Cardiac muscle cell (in vitro differentiated cells and primary cell): ENCODE data around the gene HSF5. TPM values are rescaled to one million over a fixed set of nuclear protein-coding genes. Genes with fewer than 3 reads are reported as not detected.

Source experiments
- DNase-seq, 2 donors: peaks; one replicate each; pipeline versions ENCODE4 v3.0.0 to v3.0.0-alpha.2; 2010 to 2017; ENCODE audit warnings: low read depth in 1 of 2, low spot score in 1 of 2
- H3K27ac ChIP-seq: fragments of 200-600 bp; sonication (generic); 2 replicates; pipeline ENCODE4 v1.5.1; 2016
- H3K27me3 ChIP-seq: fragments of 200-600 bp; sonication (generic); 2 replicates; pipeline ENCODE4 v1.6.0; 2016; ENCODE audit warnings: control low read depth
- H3K36me3 ChIP-seq: fragments of 200-600 bp; sonication (generic); 2 replicates; pipeline ENCODE4 v1.5.1; 2016; ENCODE audit warnings: control low read depth
- H3K4me1 ChIP-seq: fragments of 200-600 bp; sonication (generic); 2 replicates; pipeline ENCODE4 v1.8.1; 2017; ENCODE audit warnings: low read depth, mild to moderate bottlenecking, mixed run types
- H3K4me3 ChIP-seq: fragments of 200-600 bp; sonication (generic); 2 replicates; pipeline ENCODE4 v1.5.1; 2016; ENCODE audit warnings: mild to moderate bottlenecking
- H3K9me3 ChIP-seq: fragments of 200-600 bp; sonication (generic); 2 replicates; pipeline ENCODE4 v1.5.1; 2017; ENCODE audit warnings: low read depth, mild to moderate bottlenecking, control low read depth
- polyA plus RNA-seq: library from polyadenylated mRNA; unstranded; fragments of >200 nt; fragmentation: Nextera tagmentation; extraction: Ambion mirVana; gene quantifications from 2 replicates; pipeline ENCODE4 v1.2.1, GENCODE V29; 2016
- total RNA-seq: library from RNA; depleted of rRNA; stranded (reverse); fragments of >200 nt; gene quantifications from 2 replicates; pipeline ENCODE4 v1.2.3, GENCODE V29; 2016
- TF ChIP-seq, protein P1 (sequence below): IDR thresholded peaks from 2 replicates; pipeline ENCODE4 v1.5.1; 2012; ENCODE audit warnings: low read depth, mild to moderate bottlenecking, low read length

HSF5 gene
- total and polyA plus RNA-seq, 2 experiments from 2014 or later, result 0.03 TPM; not detected in 1

DNA sequence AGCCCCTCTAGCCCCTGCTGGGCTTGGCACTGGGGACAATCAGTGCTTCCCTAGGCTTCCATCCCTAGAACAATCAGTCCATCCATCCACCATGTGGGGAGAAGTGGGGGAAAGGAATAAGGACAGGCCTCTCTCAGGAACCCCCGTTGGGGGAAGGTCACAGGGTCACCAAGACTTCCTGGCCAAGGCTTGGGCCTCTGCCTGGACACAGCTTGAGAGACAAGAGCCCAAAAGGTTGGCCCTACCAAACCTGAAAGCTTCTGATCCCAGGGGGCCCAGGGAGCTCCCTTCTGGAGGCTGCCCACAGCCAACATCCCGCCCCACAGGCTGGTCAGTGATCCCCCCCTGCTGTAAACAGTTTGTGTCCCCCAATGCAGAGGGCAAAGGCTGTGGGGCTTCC lies 42.4 kb upstream of the HSF5 start:
- no peaks in the 10 kb centered on the region for H3K36me3 ChIP-seq
- TF ChIP-seq, protein P1, sequence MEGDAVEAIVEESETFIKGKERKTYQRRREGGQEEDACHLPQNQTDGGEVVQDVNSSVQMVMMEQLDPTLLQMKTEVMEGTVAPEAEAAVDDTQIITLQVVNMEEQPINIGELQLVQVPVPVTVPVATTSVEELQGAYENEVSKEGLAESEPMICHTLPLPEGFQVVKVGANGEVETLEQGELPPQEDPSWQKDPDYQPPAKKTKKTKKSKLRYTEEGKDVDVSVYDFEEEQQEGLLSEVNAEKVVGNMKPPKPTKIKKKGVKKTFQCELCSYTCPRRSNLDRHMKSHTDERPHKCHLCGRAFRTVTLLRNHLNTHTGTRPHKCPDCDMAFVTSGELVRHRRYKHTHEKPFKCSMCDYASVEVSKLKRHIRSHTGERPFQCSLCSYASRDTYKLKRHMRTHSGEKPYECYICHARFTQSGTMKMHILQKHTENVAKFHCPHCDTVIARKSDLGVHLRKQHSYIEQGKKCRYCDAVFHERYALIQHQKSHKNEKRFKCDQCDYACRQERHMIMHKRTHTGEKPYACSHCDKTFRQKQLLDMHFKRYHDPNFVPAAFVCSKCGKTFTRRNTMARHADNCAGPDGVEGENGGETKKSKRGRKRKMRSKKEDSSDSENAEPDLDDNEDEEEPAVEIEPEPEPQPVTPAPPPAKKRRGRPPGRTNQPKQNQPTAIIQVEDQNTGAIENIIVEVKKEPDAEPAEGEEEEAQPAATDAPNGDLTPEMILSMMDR, result no peak
- H3K9me3 ChIP-seq, result no peaks in the 10 kb centered on the region
- no peak overlapping the region for H3K4me3 ChIP-seq
- H3K27ac ChIP-seq, result no peak overlapping the region
- peaks cover 6% of the 10 kb centered on the region for H3K27me3 ChIP-seq
- no peak for DNase-seq
- peaks cover 4% of the 10 kb centered on the region for H3K4me1 ChIP-seq

DNA sequence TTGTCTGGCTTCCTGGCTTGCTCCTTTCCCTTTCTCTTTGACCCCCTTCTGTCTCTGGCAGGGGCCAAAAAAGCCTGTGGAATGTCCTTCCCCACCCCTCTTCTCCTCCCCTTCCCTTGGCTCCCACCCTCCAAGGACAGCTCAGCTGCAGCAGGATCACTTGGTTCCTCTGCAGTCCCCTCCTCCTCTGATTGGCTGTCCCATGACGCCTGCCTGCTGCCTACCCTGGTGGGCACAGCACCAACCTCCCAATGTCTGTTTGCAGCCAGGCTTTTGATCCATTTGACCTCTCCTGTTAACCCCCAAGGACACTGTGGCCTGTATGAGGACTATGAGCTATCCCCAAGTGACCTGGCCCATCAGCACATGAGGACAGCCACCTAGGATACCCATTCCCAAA lies 41.1 kb upstream of the HSF5 start:
- H3K27ac ChIP-seq, result no peak overlapping the region
- H3K4me3 ChIP-seq, result no peak overlapping the region
- H3K9me3 ChIP-seq, result no peaks in the 10 kb centered on the region
- peaks cover 4% of the 10 kb centered on the region for H3K4me1 ChIP-seq
- peaks cover 4% of the 10 kb centered on the region for H3K27me3 ChIP-seq
- TF ChIP-seq, protein P1, result no peak
- H3K36me3 ChIP-seq, result no peaks in the 10 kb centered on the region
- peak in 1 of 2 donors; percentile 48 for DNase-seq

DNA sequence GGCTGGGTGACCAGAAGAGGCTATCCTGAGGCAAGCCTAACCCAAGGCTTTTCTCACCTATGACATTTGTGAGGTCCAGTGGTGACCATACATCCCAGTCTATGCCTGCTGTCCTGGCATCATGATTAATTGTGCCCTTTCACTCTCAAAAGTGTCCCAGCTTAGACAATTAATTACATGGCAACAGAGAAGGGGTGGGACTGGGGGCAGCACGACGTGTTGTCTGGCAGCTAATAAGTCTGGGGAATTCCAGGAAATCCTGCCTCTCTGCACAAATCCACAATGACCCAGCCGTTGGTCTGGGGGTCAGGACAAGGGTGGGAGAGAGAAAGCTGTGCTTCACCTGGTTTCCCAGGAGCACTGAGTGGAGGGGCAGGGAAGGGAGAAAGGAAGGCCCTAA lies 40.2 kb upstream of the HSF5 start:
- H3K4me1 ChIP-seq, result peaks cover 4% of the 10 kb centered on the region
- H3K36me3 ChIP-seq, result no peaks in the 10 kb centered on the region
- no peaks in the 10 kb centered on the region for H3K9me3 ChIP-seq
- no peak overlapping the region for H3K27ac ChIP-seq
- TF ChIP-seq, protein P1, result no peak
- no peak for DNase-seq
- peaks cover 4% of the 10 kb centered on the region for H3K27me3 ChIP-seq
- no peak overlapping the region for H3K4me3 ChIP-seq

DNA sequence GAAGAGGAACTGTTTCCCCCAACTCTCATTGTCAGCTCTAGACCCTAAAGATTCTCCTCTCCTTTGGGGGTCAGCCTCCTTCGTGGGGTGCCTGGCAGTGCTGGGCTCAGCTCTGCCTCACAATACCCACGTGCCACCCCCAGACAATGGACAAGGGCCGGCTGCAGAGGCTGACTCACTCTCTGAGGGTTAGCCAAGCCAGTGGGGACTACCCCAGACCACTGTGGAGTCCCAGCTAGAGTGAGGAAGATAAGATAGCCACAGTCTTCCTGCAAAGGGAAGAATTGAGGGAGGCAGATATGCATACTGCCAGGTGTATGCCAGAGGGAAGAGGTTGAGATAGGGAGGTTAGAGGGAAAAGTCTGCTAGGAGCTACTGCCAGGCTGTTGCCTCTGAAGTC lies 39.7 kb upstream of the HSF5 start:
- DNase-seq, result peak in 1 of 2 donors; percentile 80
- TF ChIP-seq, protein P1, result no peak
- H3K4me3 ChIP-seq, result no peak overlapping the region
- H3K9me3 ChIP-seq, result no peaks in the 10 kb centered on the region
- H3K27ac ChIP-seq, result no peak overlapping the region
- peaks cover 4% of the 10 kb centered on the region for H3K27me3 ChIP-seq
- H3K36me3 ChIP-seq, result no peaks in the 10 kb centered on the region
- H3K4me1 ChIP-seq, result peaks cover under 1% of the 10 kb centered on the region

DNA sequence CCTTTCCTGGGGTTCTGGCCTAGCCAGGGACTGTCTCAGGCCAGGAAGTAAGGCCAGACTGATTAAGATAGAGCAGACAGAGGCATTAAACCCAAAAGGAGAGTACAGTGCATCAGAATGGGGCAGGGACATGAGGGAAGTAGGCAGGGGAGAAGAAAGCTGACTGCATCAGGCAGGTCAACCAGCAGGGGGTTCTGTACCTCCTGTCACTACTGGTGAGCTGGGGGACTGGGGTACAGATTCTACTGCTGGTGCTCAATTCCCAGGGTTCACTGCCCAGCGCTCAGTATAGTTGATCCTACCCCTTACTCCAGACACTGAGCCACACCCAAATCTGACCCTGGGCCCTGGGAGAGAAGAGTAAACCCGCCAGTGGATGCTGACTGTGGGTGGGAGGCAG lies 39.1 kb upstream of the HSF5 start:
- TF ChIP-seq, protein P1, result peak; percentile 37
- Histone ChIP-seq H3K27me3 (peaks cover 4% of the 10 kb centered on the region), H3K4me1 (no peaks in the 10 kb centered on the region), H3K9me3 (no peaks in the 10 kb centered on the region), H3K36me3 (no peaks in the 10 kb centered on the region), H3K4me3 (no peak overlapping the region), H3K27ac (no peak overlapping the region)
- DNase-seq, result no peak

DNA sequence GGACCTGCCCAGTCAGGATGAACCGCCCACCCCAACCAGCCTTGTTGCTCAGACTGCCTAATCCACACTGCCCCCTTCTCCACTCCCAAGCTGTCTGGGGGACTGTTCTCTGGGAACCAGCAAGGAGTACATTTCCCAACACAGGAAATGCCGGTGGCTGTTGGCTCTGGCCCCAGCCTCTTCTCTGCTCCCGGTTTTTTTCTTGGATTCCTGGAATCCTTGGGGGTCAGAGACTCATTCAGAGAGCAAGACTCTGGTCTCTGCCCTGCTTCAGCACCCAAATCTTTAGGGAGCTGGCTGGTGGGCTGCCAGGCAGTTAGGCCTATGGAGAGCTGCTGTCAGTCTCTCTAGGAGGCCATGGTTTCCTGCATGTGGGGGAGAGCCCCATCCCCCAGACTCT lies 37.0 kb upstream of the HSF5 start:
- Histone ChIP-seq H3K27ac (no peak overlapping the region), H3K4me1 (no peaks in the 10 kb centered on the region), H3K36me3 (no peaks in the 10 kb centered on the region), H3K9me3 (no peaks in the 10 kb centered on the region), H3K4me3 (no peak overlapping the region), H3K27me3 (peaks cover under 1% of the 10 kb centered on the region)
- DNase-seq, result peak in 1 of 2 donors; percentile 99
- TF ChIP-seq, protein P1, result no peak
